ENCODE measurements around the gene LARP4. TPM values are rescaled to one million over a fixed set of nuclear protein-coding genes. Genes with fewer than 3 reads are reported as not detected.

Gene LARP4
- total RNA-seq, 1 donor from 2014 or later = 102 TPM

DNA sequence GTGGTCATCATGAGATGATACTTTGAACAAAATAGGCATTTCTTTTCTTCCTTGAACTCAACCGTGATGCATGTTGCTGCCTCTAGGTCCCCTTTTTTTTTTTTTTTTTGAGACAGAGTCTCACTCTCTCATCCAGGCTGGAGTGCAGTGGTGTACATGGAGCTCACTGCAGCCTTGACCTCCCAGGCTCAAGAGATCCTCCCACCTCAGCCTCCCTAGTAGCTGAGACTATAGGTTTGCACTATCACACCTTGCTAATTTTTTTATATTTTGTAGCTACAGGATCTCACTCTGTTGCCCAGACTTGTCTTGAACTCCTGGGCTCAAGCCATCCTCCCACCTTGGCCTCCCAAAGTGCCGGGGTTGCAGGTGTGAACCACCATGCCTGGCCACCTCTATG, 124.7 kb downstream of the LARP4 start:
- H3K27me3 Mint-ChIP-seq (ENCODE audit: low read depth) = no peaks in the 10 kb centered on the region
- H3K36me3 Mint-ChIP-seq (ENCODE audit: low read depth) = peaks cover 26% of the 10 kb centered on the region
- peaks cover 3% of the 10 kb centered on the region for H3K9me3 Mint-ChIP-seq
- intact Hi-C loops (cut with micrococcal nuclease) = no loop called here
- no peak for DNase-seq (ENCODE audit: low spot score)
- H3K27ac Mint-ChIP-seq = peak overlapping the region; percentile 34
- no peak overlapping the region for H3K4me3 Mint-ChIP-seq (ENCODE audit: low read depth)
- peaks cover 35% of the 10 kb centered on the region for H3K4me1 Mint-ChIP-seq (ENCODE audit: low read depth)

DNA sequence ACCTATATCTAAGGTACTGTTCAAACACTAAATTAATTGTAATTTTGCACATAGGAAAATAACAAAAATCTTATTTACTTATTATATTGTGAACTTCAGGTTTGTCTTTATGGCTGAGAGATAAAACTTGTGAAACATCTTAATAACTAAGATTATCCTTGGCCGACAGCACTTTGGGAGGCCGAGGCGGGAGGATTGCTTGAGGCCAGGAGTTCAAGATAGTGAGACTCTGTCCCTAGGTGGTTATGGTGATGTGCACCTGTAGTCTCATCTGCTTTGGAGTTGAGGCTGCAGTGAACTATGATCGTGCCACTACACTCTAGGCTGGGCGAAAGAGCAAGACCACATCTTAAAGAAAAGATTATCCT, 126.7 kb downstream of the LARP4 start:
- Mint-ChIP-seq H3K27ac (no peak overlapping the region), H3K4me1 (ENCODE audit: low read depth) (peaks cover 31% of the 10 kb centered on the region), H3K27me3 (ENCODE audit: low read depth) (no peaks in the 10 kb centered on the region), H3K9me3 (peaks cover 3% of the 10 kb centered on the region), H3K4me3 (ENCODE audit: low read depth) (no peak overlapping the region), H3K36me3 (ENCODE audit: low read depth) (peaks cover 23% of the 10 kb centered on the region)
- DNase-seq (ENCODE audit: low spot score) = no peak
- intact Hi-C loops (cut with micrococcal nuclease) = no loop called here

DNA sequence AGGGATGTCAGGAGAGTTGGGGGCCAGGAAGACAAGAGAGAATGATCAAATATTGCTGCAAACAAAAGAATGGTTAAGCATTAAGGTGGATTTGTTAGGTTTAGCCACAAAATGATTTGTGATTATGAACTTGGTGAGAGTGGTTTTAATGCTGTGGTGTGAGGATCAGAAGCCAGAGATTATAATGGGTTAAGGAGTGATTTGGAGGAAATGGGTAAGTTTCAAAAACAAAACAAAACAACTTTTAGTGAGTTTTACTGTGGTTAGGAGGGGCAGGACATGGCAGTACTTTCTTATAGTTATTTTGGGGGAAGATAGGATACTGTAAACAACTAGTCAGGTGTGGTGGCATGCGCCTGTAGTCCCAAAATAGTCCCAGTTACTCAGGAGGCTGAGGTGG, 128.1 kb downstream of the LARP4 start:
- Mint-ChIP-seq H3K4me3 (ENCODE audit: low read depth) (no peak overlapping the region), H3K27ac (peak overlapping the region; percentile 40), H3K36me3 (ENCODE audit: low read depth) (peaks cover 14% of the 10 kb centered on the region), H3K27me3 (ENCODE audit: low read depth) (no peaks in the 10 kb centered on the region), H3K4me1 (ENCODE audit: low read depth) (peaks cover 31% of the 10 kb centered on the region), H3K9me3 (no peaks in the 10 kb centered on the region)
- intact Hi-C loops (cut with micrococcal nuclease) = no loop called here
- no peak for DNase-seq (ENCODE audit: low spot score)

DNA sequence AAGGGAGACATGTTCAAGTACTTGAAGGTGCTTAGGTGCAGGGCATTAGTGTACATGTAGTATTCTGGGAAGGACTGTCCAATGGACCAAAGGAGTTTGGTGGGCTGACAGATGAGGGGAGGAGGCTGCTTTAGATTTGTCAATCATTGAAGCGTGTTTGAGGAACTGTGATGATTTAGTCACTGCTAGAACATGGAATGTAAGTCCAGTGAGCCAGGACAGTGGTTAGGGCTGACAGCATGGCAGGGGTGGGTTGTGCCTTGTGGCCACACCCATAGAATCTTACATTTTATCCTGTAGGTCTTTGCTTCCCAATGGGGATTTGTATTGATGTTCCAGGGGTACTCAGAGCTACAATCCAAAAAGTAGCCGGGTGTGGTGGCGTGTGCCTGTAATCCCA, 128.7 kb downstream of the LARP4 start:
- no peaks in the 10 kb centered on the region for H3K27me3 Mint-ChIP-seq (ENCODE audit: low read depth)
- H3K9me3 Mint-ChIP-seq = no peaks in the 10 kb centered on the region
- intact Hi-C loops (cut with micrococcal nuclease) = no loop called here
- no peak for DNase-seq (ENCODE audit: low spot score)
- no peak overlapping the region for H3K4me3 Mint-ChIP-seq (ENCODE audit: low read depth)
- H3K27ac Mint-ChIP-seq = no peak overlapping the region
- H3K36me3 Mint-ChIP-seq (ENCODE audit: low read depth) = peaks cover 9% of the 10 kb centered on the region
- H3K4me1 Mint-ChIP-seq (ENCODE audit: low read depth) = peaks cover 29% of the 10 kb centered on the region

Other genes with a start within 250 kb of the LARP4 start
- gene CERS5, start 233.5 kb upstream of the LARP4 start, total RNA-seq = 114 and 115 TPM in 2 replicates
- gene LIMA1, start 117.4 kb upstream of the LARP4 start, total RNA-seq = 331 and 333 TPM in 2 replicates
- gene FAM186A, start 4.3 kb upstream of the LARP4 start, total RNA-seq = 0.02 TPM in 1 of 2 replicates, not detected in the other
- 27.4 and 29.1 TPM in 2 replicates for gene DIP2B, start 104.1 kb downstream of the LARP4 start, total RNA-seq